Ramos (cell line): ENCODE results near the gene HIVEP3.

Source experiments
- in situ Hi-C: fragments of 300-500 bp; cut with MboI; formaldehyde crosslinking; loops from one replicate; pipeline ENCODE4 v1.14.3; 2022; ENCODE audit warnings: low sequenced_read_pairs; ENCODE audit not compliant: unreplicated experiment

The HIVEP3 gene

GRCh38 chr1:41769068-41769467, 149.7 kb downstream of the HIVEP3 start:
- in situ Hi-C loops = no loop called here

- in situ Hi-C loops = no loop called here
Observed at GRCh38 chr1:41768583-41768982, 150.1 kb downstream of the HIVEP3 start.

- in situ Hi-C loops = no loop called here
Observed at GRCh38 chr1:41767534-41768525, 150.9 kb downstream of the HIVEP3 start.

- in situ Hi-C loops = no loop called here
Observed at GRCh38 chr1:41766546-41766945, 152.2 kb downstream of the HIVEP3 start.

GRCh38 chr1:41766041-41766440, 152.7 kb downstream of the HIVEP3 start:
- in situ Hi-C loops = no loop called here

- in situ Hi-C loops = no loop called here
Observed at GRCh38 chr1:41765152-41765551, 153.6 kb downstream of the HIVEP3 start.

- in situ Hi-C loops = no loop called here
Observed at GRCh38 chr1:41764656-41765055, 154.1 kb downstream of the HIVEP3 start.

GRCh38 chr1:41762777-41763176, 155.9 kb downstream of the HIVEP3 start:
- in situ Hi-C loops = no loop called here

GRCh38 chr1:41762251-41762650, 156.5 kb downstream of the HIVEP3 start:
- in situ Hi-C loops = no loop called here

- in situ Hi-C loops = no loop called here
Observed at GRCh38 chr1:41758904-41759548, 159.7 kb downstream of the HIVEP3 start.

- in situ Hi-C loops = no loop called here
Observed at GRCh38 chr1:41758500-41758899, 160.2 kb downstream of the HIVEP3 start.

- in situ Hi-C loops = no loop called here
Observed at GRCh38 chr1:41754540-41754939, 164.2 kb downstream of the HIVEP3 start.

- in situ Hi-C loops = no loop called here
Observed at GRCh38 chr1:41752514-41753170, 166.1 kb downstream of the HIVEP3 start.

GRCh38 chr1:41751804-41752513, 166.8 kb downstream of the HIVEP3 start:
- in situ Hi-C loops = no loop called here

GRCh38 chr1:41749991-41750745, 168.6 kb downstream of the HIVEP3 start:
- in situ Hi-C loops = no loop called here

- in situ Hi-C loops = no loop called here
Observed at GRCh38 chr1:41745022-41745421, 173.7 kb downstream of the HIVEP3 start.

GRCh38 chr1:41743366-41743765, 175.4 kb downstream of the HIVEP3 start:
- in situ Hi-C loops = no loop called here

- in situ Hi-C loops = no loop called here
Observed at GRCh38 chr1:41742219-41742618, 176.5 kb downstream of the HIVEP3 start.

- in situ Hi-C loops = no loop called here
Observed at GRCh38 chr1:41741244-41741643, 177.5 kb downstream of the HIVEP3 start.
